GM19351 (cell line): ENCODE results near the gene EGLN1.
"Not testable (repeated sequence)": the region's sequence is repeated elsewhere in the genome, so short reads cannot be mapped to it uniquely, and the experiment has no call there.

Experiments
- ATAC-seq: cut with Tn5 transposase; IDR thresholded peaks from one replicate; pipeline ENCODE4 v1.9.1; 2021; ENCODE audit warnings: mild to moderate bottlenecking, moderate library complexity; ENCODE audit not compliant: unreplicated experiment

EGLN1 gene

GRCh38 chr1:231369282-231369681, 52.8 kb downstream of the EGLN1 start:
- ATAC-seq = no peak

DNA sequence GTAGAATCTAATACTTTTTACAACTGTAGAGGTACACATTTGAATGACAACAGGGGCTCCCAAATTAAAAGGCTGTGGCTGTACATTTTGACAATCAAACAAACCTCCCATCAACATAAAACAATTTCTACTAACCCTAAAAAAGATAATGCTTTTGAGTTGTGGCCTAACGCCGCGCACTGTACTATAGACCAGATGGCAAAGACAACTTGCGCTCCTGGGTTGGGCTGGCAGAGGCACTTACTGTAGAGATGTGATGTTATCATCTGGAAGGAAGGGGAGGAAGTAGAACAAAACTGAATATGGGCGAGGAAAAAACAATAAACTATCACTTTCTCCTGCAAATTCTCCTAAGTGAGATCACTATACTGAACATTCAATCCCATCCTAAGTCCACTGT, 57.9 kb downstream of the EGLN1 start:
- no peak for ATAC-seq

DNA sequence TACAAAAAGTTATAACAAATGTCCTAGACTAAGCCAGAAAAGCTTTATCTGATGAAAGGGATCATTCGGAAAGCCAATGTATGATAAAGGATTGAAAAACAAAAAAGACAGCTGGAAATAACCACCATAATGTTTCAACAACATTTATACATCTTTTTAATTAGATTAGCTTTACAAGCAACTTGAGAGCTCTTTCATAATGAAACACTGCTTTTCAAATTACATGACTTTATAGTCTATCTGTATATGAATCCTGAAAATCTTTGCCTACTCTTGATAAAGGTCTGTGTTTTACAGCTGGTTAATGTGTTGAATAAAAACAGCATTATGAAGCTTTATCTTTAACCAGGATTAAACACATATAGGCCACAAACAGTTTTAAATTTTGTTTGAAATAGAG, 58.5 kb downstream of the EGLN1 start:
- no peak for ATAC-seq

DNA sequence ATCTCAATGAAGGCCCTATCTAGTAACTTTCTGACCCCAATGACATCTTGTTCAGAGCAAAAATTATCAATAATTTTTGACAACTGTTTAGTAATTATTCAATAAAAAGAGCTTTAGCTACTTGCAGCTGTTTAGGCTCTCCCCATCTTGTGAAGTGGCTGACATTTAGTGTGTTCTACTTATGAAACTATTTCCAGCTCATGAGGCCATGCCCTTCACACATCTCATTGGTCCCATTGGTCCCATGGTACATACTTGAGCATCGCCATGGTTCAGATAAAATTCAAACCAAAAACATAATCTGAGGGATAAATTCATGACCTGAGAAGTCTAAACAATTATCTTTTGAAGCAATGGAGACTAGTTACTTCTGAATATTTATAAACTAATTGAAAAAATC, 59.8 kb downstream of the EGLN1 start:
- ATAC-seq = no peak

GRCh38 chr1:231359113-231359512, 63.0 kb downstream of the EGLN1 start:
- no peak for ATAC-seq

DNA sequence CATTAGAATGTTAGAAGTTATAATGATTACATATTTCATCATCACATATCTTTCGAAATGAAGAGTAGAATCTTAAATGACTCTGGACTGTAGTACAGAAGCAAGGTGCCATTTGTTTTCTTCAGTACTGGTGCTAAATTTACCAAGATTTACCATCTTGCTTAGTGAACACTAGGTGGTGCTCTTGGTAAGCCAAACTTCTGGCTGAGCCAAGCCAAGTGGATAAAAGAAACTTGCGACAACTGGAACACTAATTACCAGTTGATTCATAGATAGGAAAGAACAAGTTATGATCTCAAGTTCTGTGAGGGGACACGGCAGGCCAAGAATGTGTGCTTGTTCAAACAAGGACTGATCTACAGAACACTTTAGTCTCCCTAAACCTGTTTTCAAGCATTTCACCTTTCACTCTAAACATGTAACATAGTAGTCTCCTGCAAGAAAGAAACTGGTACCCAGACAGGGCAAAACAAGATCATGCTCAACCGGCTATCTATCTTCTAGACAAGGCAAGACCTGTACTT, 64.2 kb downstream of the EGLN1 start:
- peak; percentile 94 for ATAC-seq

- ATAC-seq = no peak
These were observed 64.8 kb downstream of the EGLN1 start for GRCh38 chr1:231357187-231357772.

DNA sequence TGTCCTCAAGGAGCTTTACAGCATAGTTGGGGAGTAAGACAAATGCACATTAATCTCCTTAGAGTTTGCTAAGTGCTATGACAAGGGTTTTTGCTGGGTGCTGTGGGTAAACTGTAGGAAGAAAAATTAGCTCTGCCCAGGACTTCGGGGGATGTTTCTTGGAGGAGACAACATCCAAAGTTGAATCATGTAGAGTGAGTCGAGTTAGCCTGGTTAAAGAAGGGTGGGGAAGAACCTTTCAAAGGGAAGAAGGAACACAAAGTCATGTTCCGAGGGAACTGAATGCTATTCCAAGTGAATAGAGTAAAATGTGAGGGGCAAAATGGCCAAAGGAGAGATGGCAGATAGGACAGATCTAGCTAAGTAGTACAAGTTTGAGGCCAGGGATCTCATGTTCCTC, 66.9 kb downstream of the EGLN1 start:
- ATAC-seq = no peak

- ATAC-seq = no peak
These were observed 67.6 kb downstream of the EGLN1 start for GRCh38 chr1:231354330-231355020.

- no peak for ATAC-seq
These were observed 69.0 kb downstream of the EGLN1 start for GRCh38 chr1:231353086-231353485.

- ATAC-seq = no peak
These were observed 70.3 kb downstream of the EGLN1 start for GRCh38 chr1:231351816-231352215.

- not testable (repeated sequence) for ATAC-seq
These were observed 73.2 kb downstream of the EGLN1 start for GRCh38 chr1:231348856-231349255.

GRCh38 chr1:231348442-231348841, 73.6 kb downstream of the EGLN1 start:
- no peak for ATAC-seq

DNA sequence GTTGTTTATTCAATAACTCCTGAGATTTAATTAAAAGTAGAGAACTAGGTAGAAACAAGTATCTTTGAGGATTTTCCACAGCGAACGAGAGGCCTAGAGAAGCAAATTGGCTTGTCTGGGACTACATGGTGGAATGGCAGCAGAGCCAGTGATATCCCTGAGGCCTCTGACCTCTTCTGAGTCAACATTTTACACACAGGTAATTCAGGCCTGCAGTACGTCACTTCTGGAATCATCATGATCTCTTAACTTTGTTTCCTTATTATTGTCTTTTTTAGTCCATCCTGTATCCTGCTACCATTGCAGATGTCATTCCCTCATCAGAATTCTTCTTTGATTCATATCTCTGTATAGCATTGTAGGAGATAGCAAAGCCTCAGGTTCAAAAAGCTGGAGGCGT, 74.1 kb downstream of the EGLN1 start:
- ATAC-seq = no peak

- ATAC-seq = no peak
These were observed 81.6 kb downstream of the EGLN1 start for GRCh38 chr1:231340328-231341013.

GRCh38 chr1:231338270-231339128, 83.6 kb downstream of the EGLN1 start, which contains the start of gene SPRTN:
Gene SPRTN (plus strand): TSS chr1:231338293. CDS start chr1:231338384, 91 bp downstream.
- ATAC-seq = peak; percentile 1

GRCh38 chr1:231337472-231338269, 84.4 kb downstream of the EGLN1 start, which contains the start of gene EXOC8:
Gene EXOC8 (minus strand): TSS chr1:231337852. CDS start chr1:231337745, 107 bp downstream.
- ATAC-seq = peak; percentile 70

GRCh38 chr1:231337043-231337471, 85.0 kb downstream of the EGLN1 start:
- peak; percentile 13 for ATAC-seq

DNA sequence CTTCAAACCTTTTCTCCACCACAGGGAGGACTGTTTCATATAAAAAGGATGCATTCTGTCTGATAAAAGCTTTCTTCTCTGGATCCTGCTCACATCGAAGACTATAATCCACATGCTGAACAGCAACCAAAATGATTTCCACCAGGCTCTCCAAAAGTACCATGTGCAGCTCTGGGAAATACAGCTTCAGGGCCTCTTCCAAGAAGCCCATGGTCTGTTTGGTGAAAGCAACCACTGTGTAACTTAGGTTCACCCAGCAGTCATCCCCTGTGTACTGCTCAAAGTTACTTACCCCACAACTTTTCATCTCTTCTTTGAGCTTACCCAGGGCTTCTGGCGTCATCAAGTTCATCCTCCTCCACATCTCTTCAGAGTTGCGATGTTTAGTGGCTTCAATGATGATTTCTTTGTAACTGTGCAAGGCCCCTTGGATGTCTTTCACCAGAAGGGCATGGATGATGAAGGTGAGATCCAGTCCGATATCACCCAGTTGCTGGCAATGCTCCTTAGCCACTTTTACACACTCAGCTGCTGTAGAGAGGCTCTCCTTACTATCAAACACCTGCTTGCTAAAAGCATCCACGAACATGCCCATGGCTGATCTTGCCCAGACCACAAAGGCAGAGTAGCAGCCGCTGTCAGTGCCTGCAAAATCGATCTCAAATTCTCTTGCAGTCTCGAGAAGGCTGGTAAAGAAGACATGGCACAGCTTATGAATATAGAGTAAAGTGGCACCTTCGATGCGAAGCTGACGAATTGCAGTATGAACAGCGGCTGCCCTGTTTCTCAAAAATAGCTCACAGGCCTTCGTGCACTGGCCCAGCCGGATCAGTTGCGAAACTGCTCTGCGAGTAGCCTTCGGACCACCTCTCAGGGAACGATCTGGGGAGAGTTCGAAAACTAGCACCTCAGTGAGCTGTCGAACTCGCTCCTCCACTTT, 86.2 kb downstream of the EGLN1 start:
- ATAC-seq = no peak
